K562 (cell line): ENCODE results near the gene RRP7A.
"Not testable (repeated sequence)": the region's sequence is repeated elsewhere in the genome, so short reads cannot be mapped to it uniquely, and the experiment has no call there.

Experiments
- ARID4B ChIP-seq: sonication (generic); formaldehyde crosslinking; IDR thresholded peaks from 2 replicates; pipeline ENCODE4 v1.8.0; 2022; ENCODE audit warnings: mild to moderate bottlenecking, missing genetic modification reagents
- CTCF ChIP-seq, 3 experiments: IDR thresholded peaks in 2 of 3; conservative IDR thresholded peaks in 1 of 3; 2 replicates each; pipeline ENCODE4 v1.5.1; 2011 to 2012; ENCODE audit warnings: low read length in 3 of 3, mild to moderate bottlenecking in 3 of 3, control low read depth in 2 of 3, improper control_type of control experiment in 1 of 3, inconsistent platforms in 1 of 3, low read depth in 1 of 3, mixed read lengths in 1 of 3, moderate library complexity in 1 of 3; ENCODE audit not compliant: insufficient read depth in 2 of 3
- ETV6 ChIP-seq, 3 experiments: fragments of 150-350 bp in 1 of 3; sonication (generic) in 1 of 3; formaldehyde crosslinking in 1 of 3; IDR thresholded peaks; 2 replicates each; pipeline versions ENCODE4 v1.6.1 to v1.8.0; 2014 to 2022; ENCODE audit warnings: borderline replicate concordance in 2 of 3, low read depth in 2 of 3, antibody characterized with exemption in 1 of 3, low read length in 1 of 3, mild to moderate bottlenecking in 1 of 3, missing genetic modification reagents in 1 of 3
- GABPB2 ChIP-seq: fragments of 250-450 bp; sonication (Bioruptor Pico); conservative IDR thresholded peaks from 2 replicates; pipeline ENCODE4 v1.5.1; 2021; ENCODE audit warnings: mild to moderate bottlenecking
- MEF2D ChIP-seq: conservative IDR thresholded peaks from 2 replicates; pipeline ENCODE4 v1.6.1; 2016; ENCODE audit warnings: low read depth, missing genetic modification characterization, missing compliant biosample characterization
- MTA3 ChIP-seq: fragments of 450-650 bp; formaldehyde crosslinking; IDR thresholded peaks from 2 replicates; pipeline ENCODE4 v1.6.1; 2017; ENCODE audit warnings: mild to moderate bottlenecking, borderline replicate concordance
- POLR2A ChIP-seq: fragments of 450-650 bp; conservative IDR thresholded peaks from 2 replicates; pipeline ENCODE4 v1.6.1; 2016
- RUNX1 ChIP-seq: sonication (generic); IDR thresholded peaks from 2 replicates; pipeline ENCODE4 v1.6.1; 2016; ENCODE audit warnings: antibody characterized with exemption, low read depth
- SMC3 ChIP-seq: conservative IDR thresholded peaks from 2 replicates; pipeline ENCODE4 v1.6.1; 2011; ENCODE audit warnings: low read depth, low read length, improper control_type of control experiment; ENCODE audit not compliant: insufficient read depth
- TRIM28 ChIP-seq: fragments of 450-650 bp; IDR thresholded peaks from 2 replicates; pipeline ENCODE4 v1.6.1; 2017
- UBTF ChIP-seq, 2 experiments: IDR thresholded peaks; 2 replicates each; pipeline ENCODE4 v1.6.1; 2012; ENCODE audit warnings: improper control_type of control experiment in 2 of 2, low read depth in 2 of 2, low read length in 2 of 2, borderline replicate concordance in 1 of 2

- TF ChIP-seq MEF2D; ARID4B (CRISPR knock-in tag); UBTF (IDR thresholded peaks at IDR 0.05; ENCODE audit: borderline replicate concordance in 1 of 2, low read depth in 2 of 2, low read length in 2 of 2); TRIM28; POLR2A; SMC3; GABPB2; RUNX1; CTCF (IDR thresholded peaks at IDR 0.05 in 2 of 3, conservative IDR thresholded peaks at IDR 0.05 in 1 of 3; ENCODE audit: insufficient read depth in 2 of 3, low read depth in 1 of 3, low read length in 3 of 3); MTA3; ETV6 (IDR thresholded peaks at IDR 0.05; ENCODE audit: borderline replicate concordance in 1 of 2, low read depth in 2 of 2, low read length in 1 of 2); ETV6 (CRISPR knock-in tag; IDR thresholded peaks at IDR 0.05; ENCODE audit: borderline replicate concordance): not testable (repeated sequence)
Observed at GRCh38 chr22:42536634-42537033, 17.0 kb upstream of the RRP7A start.
